22Rv1 (cell line): ENCODE data around the gene PRAC2.

Source experiments
- H3K27ac ChIP-seq: fragments of 450-650 bp; 2 replicates; pipeline ENCODE4 v1.5.1; 2017
- ZFX ChIP-seq: fragments of 450-650 bp; IDR thresholded peaks from 2 replicates; pipeline ENCODE4 v1.6.1; 2017; ENCODE audit warnings: antibody characterized with exemption, borderline replicate concordance
- TF ChIP-seq, protein P1 (sequence below): fragments of 450-650 bp; IDR thresholded peaks from 2 replicates; pipeline ENCODE4 v1.5.1; 2017; ENCODE audit warnings: mild to moderate bottlenecking

The PRAC2 gene

DNA sequence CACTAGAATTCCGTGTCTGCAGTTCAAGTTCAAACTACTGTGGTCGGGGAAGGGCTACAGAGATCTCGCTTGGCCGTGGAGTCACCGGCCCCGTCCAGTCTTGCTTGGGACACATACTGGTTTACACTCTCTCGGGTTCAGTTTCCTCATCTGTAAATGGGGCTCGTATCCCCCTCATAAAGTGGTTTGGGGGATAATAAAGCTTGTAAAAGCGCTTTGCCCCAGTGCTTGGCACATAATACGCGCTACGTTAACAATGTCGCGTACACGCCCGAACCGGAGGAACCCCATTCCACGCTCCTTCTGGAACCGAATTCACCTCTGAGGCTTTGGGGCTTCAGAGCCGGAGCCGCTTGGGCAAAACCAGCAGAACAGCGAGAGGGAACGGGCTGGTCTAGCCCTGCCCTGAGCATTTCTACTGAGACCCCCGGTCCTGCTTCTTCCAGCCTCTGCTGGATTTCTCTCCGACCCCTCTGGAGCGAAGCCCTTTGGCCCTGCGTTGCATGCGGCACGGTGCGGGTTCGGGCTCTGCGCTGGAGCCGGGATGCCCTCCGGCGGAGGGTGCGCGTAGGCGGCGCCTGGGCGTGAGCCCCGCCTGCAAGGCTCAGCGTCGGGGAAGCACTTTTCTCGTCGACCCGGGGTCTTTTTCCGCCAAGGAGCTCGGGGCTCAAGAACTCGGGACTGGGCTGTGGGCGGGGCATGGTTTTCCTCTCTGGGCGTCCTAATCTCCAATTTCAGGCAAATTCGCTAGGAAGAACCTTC lies 31.7 kb downstream of the PRAC2 start:
- TF ChIP-seq, protein P1, sequence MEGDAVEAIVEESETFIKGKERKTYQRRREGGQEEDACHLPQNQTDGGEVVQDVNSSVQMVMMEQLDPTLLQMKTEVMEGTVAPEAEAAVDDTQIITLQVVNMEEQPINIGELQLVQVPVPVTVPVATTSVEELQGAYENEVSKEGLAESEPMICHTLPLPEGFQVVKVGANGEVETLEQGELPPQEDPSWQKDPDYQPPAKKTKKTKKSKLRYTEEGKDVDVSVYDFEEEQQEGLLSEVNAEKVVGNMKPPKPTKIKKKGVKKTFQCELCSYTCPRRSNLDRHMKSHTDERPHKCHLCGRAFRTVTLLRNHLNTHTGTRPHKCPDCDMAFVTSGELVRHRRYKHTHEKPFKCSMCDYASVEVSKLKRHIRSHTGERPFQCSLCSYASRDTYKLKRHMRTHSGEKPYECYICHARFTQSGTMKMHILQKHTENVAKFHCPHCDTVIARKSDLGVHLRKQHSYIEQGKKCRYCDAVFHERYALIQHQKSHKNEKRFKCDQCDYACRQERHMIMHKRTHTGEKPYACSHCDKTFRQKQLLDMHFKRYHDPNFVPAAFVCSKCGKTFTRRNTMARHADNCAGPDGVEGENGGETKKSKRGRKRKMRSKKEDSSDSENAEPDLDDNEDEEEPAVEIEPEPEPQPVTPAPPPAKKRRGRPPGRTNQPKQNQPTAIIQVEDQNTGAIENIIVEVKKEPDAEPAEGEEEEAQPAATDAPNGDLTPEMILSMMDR = no peak
- TF ChIP-seq ZFX = no peak
- H3K27ac ChIP-seq = peak overlapping the region; percentile 40

GRCh38 chr17:48755356-48755755 lies 32.4 kb downstream of the PRAC2 start:
- TF ChIP-seq, protein P1 = no peak
- TF ChIP-seq ZFX = no peak
- H3K27ac ChIP-seq = no peak overlapping the region

- peak overlapping the region; percentile 99 for H3K27ac ChIP-seq
- TF ChIP-seq, protein P1 = no peak
- no peak for TF ChIP-seq ZFX
These were observed 33.9 kb downstream of the PRAC2 start for GRCh38 chr17:48756830-48757251.

- TF ChIP-seq, protein P1 = no peak
- TF ChIP-seq ZFX = no peak
- peak overlapping the region; percentile 99 for H3K27ac ChIP-seq
These were observed 34.6 kb downstream of the PRAC2 start for GRCh38 chr17:48757524-48757961.

- peak overlapping the region; percentile 99 for H3K27ac ChIP-seq
- TF ChIP-seq, protein P1 = no peak
- no peak for TF ChIP-seq ZFX
These were observed 36.3 kb downstream of the PRAC2 start for GRCh38 chr17:48759288-48759687.

- peak overlapping the region; percentile 99 for H3K27ac ChIP-seq
- TF ChIP-seq, protein P1 = no peak
- no peak for TF ChIP-seq ZFX
These were observed 37.4 kb downstream of the PRAC2 start for GRCh38 chr17:48760411-48760810.

GRCh38 chr17:48761114-48761513 lies 38.1 kb downstream of the PRAC2 start:
- TF ChIP-seq, protein P1 = no peak
- H3K27ac ChIP-seq = peak overlapping the region; percentile 99
